ENCODE results near the gene BDKRB2.

DNA sequence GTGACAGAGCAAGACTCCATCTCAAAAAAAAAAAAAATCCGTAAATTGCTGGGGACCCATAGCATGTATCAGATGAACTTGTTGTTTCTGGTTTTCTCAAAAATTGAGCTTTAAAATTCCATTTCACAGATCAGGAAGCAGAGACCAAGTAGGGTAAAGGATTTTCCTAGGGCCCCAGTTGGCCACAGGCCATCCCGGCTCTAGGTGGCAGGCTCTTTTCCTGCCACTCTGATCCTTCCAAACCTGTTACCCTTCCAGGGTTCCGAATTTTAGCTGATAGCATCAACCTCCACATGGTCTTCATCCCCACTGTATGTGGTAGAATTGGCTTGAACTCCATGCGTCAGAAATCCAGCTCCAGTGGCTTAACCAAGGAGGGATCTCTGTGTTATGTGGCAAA lies 36.1 kb upstream of the BDKRB2 start:
- TF ChIP-seq EZH2phosphoT487 (IDR thresholded peaks at IDR 0.05; ENCODE audit: low read length) (no peak), CTCF (IDR thresholded peaks at IDR 0.05; ENCODE audit: low read length) (no peak)
